Left cardiac atrium (tissue), 4 donors: Measurements from ENCODE around the gene HDAC7. TPM values are rescaled to one million over a fixed set of nuclear protein-coding genes. Genes with fewer than 3 reads are reported as not detected.

Experiments
- ATAC-seq, 2 donors: fragments of 200-7000 bp; cut with Tn5 transposase; one replicate each; pipeline ENCODE4 v1.9.1; 2020; ENCODE audit warnings: mild to moderate bottlenecking in 2 of 2, moderate library complexity in 2 of 2
- DNase-seq: peaks from one replicate; pipeline ENCODE4 v3.0.0-alpha.2; 2020
- intact Hi-C, 2 donors: fragments of 100-400 bp; cut with DNase I; formaldehyde crosslinking; loops; one replicate each; pipeline versions ENCODE4 v1.14.1 to v1.15.1; 2022 to 2023
- total RNA-seq, 2 donors: library from RNA; stranded (reverse); fragmentation: NEBNext Ultra II Directional; extraction: Animal tissue kit (Norgen Biotek cat#: 25700); gene quantifications; one replicate each; pipeline ENCODE4 v1.2.1, GENCODE V29; 2021
- donor health status: DM: no; HTN: yes; CAD: no.
- donor health status: DM: no; HTN: yes; CAD: no; lungs with severe emphysema.
- donor health status: DM: yes; HTN: yes; CAD: no.
- donor health status: Dilated cardiomyopathy.

Gene HDAC7
- total RNA-seq, 2 donors from 2014 or later, result 41.6 to 58.0 TPM

DNA sequence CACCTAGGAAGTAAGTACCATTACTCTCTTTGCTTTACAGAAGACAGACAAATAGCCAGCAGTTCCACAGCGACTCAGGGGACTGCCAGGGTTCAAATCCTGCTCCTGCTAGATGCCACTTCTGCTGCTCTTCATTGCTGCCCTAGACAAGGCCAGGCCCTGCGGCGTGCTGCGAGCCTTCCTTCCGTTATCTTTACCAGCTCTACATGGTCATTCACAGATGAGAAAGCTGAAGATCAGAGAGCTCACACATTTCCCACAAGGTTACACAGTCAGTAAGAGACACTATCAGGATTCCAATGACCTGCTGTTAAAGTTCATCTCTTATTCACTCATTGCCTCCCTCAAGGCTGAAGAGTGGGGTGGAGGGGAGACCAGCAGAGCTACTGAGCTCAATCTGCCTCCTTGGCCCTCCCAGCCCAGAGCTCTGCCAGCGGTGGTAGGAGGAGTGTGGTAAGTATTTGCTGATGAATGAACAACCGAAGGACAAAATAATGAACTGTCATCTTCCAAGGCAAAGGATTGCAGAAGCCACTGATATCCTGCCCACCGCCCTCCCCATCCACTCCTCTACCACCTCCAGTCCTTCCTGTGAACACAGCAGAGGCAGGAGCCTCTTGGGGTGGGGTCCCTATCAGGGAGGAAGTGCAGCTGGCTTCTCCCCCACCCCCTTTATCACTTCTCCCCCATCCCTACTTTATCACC lies 14.6 kb upstream of the HDAC7 start:
- ATAC-seq (no peak), DNase-seq (no peak)
- intact Hi-C loops, result no loop called here

GRCh38 chr12:47833591-47834012 lies 13.9 kb upstream of the HDAC7 start:
- ATAC-seq, result no peak
- no peak for DNase-seq
- intact Hi-C loops, result no loop called here

GRCh38 chr12:47832263-47832933 lies 12.7 kb upstream of the HDAC7 start:
- intact Hi-C loops, result no loop called here
- no peak for ATAC-seq
- DNase-seq, result no peak

- no peak for ATAC-seq
- intact Hi-C loops, result no loop called here
- no peak for DNase-seq
Measured at GRCh38 chr12:47829584-47829983, 9.9 kb upstream of the HDAC7 start.

DNA sequence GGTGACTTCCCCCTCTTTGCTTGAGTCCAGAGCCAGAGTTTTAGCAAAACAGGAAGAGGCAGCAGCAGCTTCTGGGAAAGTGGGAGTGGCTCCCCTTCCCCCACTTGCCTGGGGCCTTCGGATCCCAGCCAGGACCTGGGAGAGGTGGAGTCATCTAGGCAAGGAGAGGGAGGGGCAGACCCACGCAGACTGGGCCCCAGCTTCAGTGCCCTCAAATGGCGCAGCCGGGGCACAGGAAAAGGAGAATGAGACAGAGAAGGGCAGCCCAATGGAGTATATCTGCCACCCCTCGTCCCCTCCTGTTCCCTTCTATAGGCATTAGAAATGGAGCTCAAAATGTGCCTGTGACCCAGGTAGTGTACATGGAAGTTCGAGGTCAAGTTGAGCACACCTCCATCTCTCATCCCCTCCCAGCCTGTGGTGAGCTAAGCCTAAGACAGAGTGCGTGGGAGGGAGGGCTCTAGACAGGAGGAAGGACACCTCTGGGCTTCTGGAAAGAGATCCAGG lies 9.3 kb upstream of the HDAC7 start:
- peak; percentile 85 to 86 for ATAC-seq
- peak; percentile 87 for DNase-seq

DNA sequence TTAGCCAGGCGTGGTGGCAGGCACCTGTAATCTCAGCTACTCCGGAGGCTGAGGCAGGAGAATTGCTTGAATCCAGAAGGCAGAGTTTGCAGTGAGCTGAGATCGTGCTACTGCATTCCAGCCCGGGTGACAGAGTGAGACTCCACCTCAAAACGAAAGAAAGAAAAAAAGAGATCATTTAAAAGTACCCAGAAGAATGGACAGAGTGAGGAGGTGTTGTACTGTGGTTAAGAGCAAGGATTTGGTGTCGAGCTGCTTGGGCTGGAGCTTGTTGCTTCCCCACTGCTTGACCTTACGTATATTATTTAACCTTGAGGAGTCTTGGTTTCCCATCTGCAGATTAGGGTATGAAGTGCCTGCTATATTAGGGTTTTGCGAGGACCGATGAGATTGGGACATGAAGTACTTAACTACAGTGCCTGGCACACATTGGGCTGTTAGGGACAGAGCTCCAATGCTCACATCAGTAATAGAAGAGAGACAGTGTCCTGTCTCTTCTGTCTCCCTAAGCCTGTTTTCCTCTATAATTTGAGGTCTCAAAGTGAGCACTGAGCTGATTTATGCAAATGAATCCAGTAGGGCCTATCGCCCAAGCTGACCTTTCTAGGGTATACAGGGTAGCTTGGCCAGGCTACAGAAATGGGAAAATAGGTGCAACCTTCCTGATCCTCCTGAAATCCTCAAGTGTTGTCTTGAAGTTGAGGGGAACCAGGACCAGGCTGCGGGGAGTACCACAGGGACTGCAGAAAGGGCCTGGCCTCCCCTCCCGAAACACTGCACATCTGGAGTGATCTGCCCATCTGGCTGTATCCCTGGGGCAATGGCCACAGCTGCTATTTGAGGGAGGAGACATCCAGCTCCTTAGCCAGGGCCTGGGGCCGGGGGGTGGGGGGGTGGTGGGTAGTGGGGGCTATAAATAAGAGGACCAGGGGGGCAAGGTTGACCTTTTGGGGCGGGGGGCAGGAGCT lies 8.6 kb upstream of the HDAC7 start:
- intact Hi-C loops, result no loop called here
- DNase-seq, result no peak
- peak; percentile 6 to 9 for ATAC-seq

More for the DNA sequence above, 9.3 kb upstream of the HDAC7 start:
- intact Hi-C loops, result no loop called here

DNA sequence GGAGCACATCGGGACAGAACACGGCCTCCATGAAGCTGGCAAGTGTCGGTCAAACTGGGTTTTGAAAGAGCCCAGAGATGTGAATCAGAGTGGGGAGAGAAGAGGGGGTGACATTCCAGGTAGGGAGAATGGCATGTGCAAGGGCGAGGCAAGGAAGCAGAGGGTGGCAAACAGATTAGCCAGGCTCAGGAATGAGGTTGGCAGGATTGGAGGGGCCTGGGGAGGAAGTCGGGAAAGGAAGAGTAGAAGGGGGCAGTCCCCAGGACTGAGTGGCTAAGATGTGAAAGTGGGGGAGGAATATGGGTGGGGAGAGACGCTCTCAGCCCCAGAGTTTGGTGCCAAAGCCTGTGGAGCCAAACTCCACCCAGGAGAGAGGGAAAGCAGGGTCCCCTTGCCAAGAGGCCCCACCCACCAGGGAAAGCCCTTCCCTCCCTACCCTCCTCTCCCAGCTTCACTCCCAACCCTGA lies 5.5 kb upstream of the HDAC7 start:
- DNase-seq (peak; percentile 75), ATAC-seq (peak in 1 of 2 donors; percentile 43)
- intact Hi-C loops, result no loop called here

- DNase-seq, result no peak
- no peak for ATAC-seq
- intact Hi-C loops, result no loop called here
Measured at GRCh38 chr12:47824635-47825034, 4.9 kb upstream of the HDAC7 start.

GRCh38 chr12:47824198-47824597 lies 4.5 kb upstream of the HDAC7 start:
- DNase-seq (no peak), ATAC-seq (no peak)
- intact Hi-C loops, result no loop called here

- intact Hi-C loops, result no loop called here
- no peak for DNase-seq
- ATAC-seq, result no peak
Measured at GRCh38 chr12:47823422-47824086, 3.9 kb upstream of the HDAC7 start.

GRCh38 chr12:47822863-47823262 lies 3.2 kb upstream of the HDAC7 start:
- intact Hi-C loops, result no loop called here
- DNase-seq (no peak), ATAC-seq (no peak)

- DNase-seq (no peak), ATAC-seq (no peak)
- intact Hi-C loops, result no loop called here
Measured at GRCh38 chr12:47822401-47822800, 2.7 kb upstream of the HDAC7 start.

GRCh38 chr12:47821346-47821706 lies 1.6 kb upstream of the HDAC7 start:
- DNase-seq, result no peak
- peak in 1 of 2 donors; percentile 25 for ATAC-seq
- intact Hi-C loops, result no loop called here

DNA sequence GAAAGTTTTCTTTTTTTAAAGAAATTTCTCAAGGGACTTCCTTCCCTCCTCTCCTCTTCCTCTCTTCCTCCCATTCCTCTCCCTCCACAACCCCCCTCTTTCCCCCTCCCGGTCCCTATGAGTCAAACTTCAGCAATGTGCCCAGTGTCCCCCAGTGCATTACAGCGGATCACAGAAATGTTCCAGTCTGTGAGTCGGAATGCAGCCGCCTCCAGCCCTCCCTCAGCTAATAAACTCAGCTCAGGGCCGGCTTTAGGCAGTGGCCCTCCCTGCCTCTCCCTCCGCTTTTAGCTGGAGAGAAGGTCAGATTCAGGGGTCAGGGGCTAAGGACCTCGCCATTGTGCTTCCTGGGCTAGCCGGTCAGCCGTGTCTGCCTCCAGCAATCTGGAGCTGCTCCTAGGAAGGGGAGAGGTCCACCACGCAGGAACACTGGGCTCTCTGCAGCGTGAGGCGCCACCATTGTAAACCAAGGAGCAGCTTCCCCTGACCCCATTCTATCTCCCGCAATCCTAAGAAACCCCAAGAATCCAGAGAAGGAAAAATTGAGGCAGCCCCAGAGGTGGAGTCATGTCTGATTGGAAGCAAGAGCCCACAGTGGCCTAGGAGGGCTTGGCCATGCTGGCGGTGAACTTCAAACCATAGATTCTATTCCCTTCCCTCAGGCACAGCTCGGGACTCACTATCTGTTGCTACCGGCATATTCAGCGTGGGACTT lies 1.1 kb upstream of the HDAC7 start:
- intact Hi-C loops, result no loop called here
- ATAC-seq, result peak; percentile 73 to 81
- peak; percentile 90 for DNase-seq

DNA sequence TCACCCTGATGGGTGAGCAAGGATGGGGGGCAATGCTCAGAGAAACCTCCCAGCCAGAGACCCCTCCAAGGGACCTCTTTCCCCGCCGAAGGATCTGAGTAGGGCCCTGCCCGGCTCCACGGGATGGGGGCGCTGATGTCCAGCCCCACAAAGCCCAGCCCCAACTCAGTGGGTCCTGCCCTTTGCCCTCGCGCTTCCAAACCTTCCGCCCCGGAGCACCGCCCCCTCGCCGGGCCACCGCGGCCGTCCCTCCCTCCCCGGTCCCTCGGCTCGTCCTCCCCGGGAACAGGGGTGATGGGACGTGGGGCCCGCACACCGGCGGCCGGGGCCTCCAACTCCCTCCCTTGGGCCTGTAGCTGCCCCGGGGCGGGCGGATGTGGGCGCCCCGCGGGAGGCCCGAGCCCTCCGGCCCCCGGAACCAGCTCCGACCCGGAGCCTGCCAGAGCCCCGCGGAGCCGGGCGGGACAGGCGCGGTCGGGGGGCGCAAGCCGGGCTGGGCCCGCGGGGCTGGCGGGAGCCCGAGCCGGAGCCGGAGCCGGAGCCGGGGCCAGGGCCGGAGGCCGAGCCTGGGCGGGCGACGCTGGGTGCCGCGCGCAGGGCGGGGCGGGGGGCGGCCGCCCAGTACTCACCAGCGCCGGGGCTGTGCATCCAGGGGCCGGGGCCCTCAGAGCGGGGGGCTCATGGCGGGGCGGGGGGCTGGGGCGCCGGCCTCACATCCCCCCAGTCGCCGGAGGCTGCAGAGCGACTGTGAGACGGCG lies 386 bp downstream of the HDAC7 start:
- ATAC-seq (peak; percentile 11 to 33), DNase-seq (peak; percentile 79)
- intact Hi-C loops, result no loop called here

- ATAC-seq (no peak), DNase-seq (peak; percentile 51)
- intact Hi-C loops, result no loop called here
Measured at GRCh38 chr12:47818467-47819137, 1.1 kb downstream of the HDAC7 start.

DNA sequence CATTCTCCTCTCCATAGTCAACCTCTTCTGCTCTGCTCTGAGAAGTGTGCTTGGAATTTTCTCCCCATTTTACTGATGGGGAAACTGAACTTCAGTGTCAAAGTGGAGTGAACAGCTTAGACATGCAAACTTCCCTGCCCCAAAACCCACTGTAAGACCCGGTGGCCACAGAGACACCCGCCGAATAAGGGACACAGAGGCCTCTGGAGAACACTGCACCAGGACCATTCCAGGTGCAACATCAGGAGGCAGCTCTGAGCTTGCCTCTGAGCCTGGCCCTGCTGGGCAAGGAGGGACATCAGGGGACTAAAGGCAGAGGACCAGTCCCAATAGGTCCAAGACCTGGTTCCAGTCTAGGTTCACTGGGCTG lies 1.7 kb downstream of the HDAC7 start:
- peak; percentile 18 for DNase-seq
- ATAC-seq, result no peak
- intact Hi-C loops, result no loop called here
